ENCODE data around the gene MAGEH1. TPM values are rescaled to one million over a fixed set of nuclear protein-coding genes. Genes with fewer than 3 reads are reported as not detected.
"Not testable (repeated sequence)": the region's sequence is repeated elsewhere in the genome, so short reads cannot be mapped to it uniquely, and the experiment has no call there.

MAGEH1 gene
- 16.4 and 24.1 TPM in 2 replicates for total RNA-seq (2014; rRNA removed; shearing (Covaris generic); ENCODE audit: low replicate concordance)

DNA sequence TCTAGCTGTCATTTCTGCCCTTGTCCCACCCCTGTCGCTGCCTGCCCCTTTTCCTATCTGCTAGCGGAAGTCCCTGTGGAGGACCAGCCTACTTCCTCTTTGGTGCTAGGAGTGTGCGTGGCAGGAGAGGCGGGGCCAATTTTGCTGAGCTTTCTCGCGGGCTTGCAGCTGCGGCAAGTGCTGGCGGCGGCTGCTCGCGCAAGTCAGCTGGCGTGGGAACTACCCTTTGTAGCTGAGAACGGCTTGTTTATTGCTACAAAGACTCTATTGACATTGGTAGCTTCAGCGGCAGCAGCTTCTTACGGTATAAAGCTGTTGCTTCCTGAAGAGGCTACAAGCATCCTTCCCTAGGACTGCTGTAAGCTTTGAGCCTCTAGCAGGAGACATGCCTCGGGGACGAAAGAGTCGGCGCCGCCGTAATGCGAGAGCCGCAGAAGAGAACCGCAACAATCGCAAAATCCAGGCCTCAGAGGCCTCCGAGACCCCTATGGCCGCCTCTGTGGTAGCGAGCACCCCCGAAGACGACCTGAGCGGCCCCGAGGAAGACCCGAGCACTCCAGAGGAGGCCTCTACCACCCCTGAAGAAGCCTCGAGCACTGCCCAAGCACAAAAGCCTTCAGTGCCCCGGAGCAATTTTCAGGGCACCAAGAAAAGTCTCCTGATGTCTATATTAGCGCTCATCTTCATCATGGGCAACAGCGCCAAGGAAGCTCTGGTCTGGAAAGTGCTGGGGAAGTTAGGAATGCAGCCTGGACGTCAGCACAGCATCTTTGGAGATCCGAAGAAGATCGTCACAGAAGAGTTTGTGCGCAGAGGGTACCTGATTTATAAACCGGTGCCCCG lies at the start of gene MAGEH1:
Gene MAGEH1, plus strand, starts transcription at position 138 of the 843 bp plus-strand sequence. Its CDS starts 248 bp downstream, at position 386.
- Histone ChIP-seq H3K4me2 (ENCODE audit: low read depth, low read length, poor library complexity, severe bottlenecking) (peak within 1 kb of the TSS; percentile 75), H3K4me3 (ENCODE audit: low read length) (peak within 1 kb of the TSS; percentile 71), H3K27ac (ENCODE audit: low read length) (peak within 1 kb of the TSS; percentile 46; the same call in 1 of the 2 replicates), H3K27me3 (ENCODE audit: low read length) (no peaks in the 10 kb centered on the region), H3K4me1 (ENCODE audit: low read length) (peaks cover 2% of the 10 kb centered on the region), H3K9ac (ENCODE audit: low read length) (peak within 1 kb of the TSS; percentile 76), H2AFZ (ENCODE audit: low read length) (peak within 1 kb of the TSS; percentile 48), H3K79me2 (ENCODE audit: low read length) (peaks cover 5% of the 10 kb centered on the region; the same call in 1 of the 2 replicates), H4K20me1 (ENCODE audit: insufficient read depth, low read depth, low read length) (no peaks in the 10 kb centered on the region), H3K9me3 (ENCODE audit: low read length) (no peaks in the 10 kb centered on the region), H3K9me2 (replicated peaks; ENCODE audit: insufficient read depth, low read length) (no peaks in the 10 kb centered on the region), H3K36me3 (ENCODE audit: insufficient read depth, low read length) (no peaks in the 10 kb centered on the region)
- DNase-seq = peak; percentile 93

DNA sequence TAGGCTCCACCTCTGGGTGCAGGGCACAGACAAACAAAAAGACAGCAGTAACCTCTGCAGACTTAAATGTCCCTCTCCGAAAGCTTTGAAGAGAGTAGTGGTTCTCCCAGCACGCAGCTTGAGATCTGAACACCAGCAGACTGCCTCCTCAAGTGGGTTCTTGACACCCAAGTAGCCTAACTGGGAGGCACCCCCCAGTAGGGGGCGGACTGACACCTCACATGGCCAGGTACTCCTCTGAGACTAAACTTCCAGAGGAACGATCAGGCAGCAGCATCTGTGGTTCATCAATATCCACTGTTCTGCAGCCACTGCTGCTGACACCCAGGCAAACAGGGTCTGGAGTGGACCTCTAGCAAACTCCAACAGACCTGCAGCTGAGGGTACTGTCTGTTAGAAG lies 24.8 kb upstream of the MAGEH1 start:
- not testable (repeated sequence) for H3K79me2 ChIP-seq (ENCODE audit: low read length); H3K9me2 ChIP-seq (replicated peaks; ENCODE audit: insufficient read depth, low read length); H4K20me1 ChIP-seq (ENCODE audit: insufficient read depth, low read depth, low read length); H3K4me3 ChIP-seq (ENCODE audit: low read length); H3K4me2 ChIP-seq (ENCODE audit: low read depth, low read length, poor library complexity, severe bottlenecking); H3K4me1 ChIP-seq (ENCODE audit: low read length); H3K9me3 ChIP-seq (ENCODE audit: low read length); H3K36me3 ChIP-seq (ENCODE audit: insufficient read depth, low read length); H3K27me3 ChIP-seq (ENCODE audit: low read length); DNase-seq; H2AFZ ChIP-seq (ENCODE audit: low read length); H3K27ac ChIP-seq (ENCODE audit: low read length); H3K9ac ChIP-seq (ENCODE audit: low read length)

DNA sequence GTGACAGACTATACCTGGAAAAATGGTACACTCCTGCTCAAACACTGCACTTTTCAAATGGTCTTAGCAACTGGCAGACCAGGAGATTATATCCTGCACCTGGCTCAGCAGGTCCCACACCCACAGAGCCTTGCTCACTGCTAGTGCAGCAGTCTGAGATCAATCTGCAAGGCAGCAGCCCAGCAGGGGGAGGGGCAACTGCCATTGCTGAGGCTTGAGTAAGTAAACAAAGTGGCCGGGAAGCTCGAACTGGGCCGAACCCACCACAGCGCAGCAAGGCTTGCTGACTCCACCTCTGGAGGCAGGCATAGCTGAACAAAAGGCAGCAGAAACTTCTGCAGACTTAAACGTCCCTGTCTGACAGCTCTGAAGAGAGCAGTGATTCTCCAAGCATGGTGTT lies 8.5 kb upstream of the MAGEH1 start:
- H3K4me1 ChIP-seq (ENCODE audit: low read length); H3K9me2 ChIP-seq (replicated peaks; ENCODE audit: insufficient read depth, low read length); H3K36me3 ChIP-seq (ENCODE audit: insufficient read depth, low read length); H2AFZ ChIP-seq (ENCODE audit: low read length); H3K79me2 ChIP-seq (ENCODE audit: low read length); DNase-seq; H3K9me3 ChIP-seq (ENCODE audit: low read length); H3K9ac ChIP-seq (ENCODE audit: low read length); H3K27ac ChIP-seq (ENCODE audit: low read length); H3K4me2 ChIP-seq (ENCODE audit: low read depth, low read length, poor library complexity, severe bottlenecking); H3K27me3 ChIP-seq (ENCODE audit: low read length); H3K4me3 ChIP-seq (ENCODE audit: low read length); H4K20me1 ChIP-seq (ENCODE audit: insufficient read depth, low read depth, low read length): not testable (repeated sequence)

DNA sequence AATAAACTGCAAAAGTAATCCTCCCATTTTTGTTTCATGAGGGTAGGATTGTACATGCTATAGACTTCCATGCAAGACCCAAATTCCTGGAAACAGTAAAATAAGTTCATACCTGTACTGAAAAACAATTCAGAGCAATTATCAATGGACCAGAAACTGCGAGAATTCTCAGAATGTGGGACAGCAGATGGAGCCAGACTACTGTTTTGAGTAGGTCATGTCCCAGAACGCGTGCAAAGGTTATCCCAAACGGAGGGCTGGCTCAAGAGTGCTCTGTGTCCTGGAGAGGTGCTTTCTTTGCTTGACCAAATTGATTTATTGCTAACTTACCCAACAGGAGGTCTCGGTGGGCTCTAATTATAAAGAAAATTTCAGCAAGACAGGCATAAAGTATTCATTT lies 1.7 kb upstream of the MAGEH1 start:
- no peaks in the 10 kb centered on the region for H3K36me3 ChIP-seq (ENCODE audit: insufficient read depth, low read length)

DNA sequence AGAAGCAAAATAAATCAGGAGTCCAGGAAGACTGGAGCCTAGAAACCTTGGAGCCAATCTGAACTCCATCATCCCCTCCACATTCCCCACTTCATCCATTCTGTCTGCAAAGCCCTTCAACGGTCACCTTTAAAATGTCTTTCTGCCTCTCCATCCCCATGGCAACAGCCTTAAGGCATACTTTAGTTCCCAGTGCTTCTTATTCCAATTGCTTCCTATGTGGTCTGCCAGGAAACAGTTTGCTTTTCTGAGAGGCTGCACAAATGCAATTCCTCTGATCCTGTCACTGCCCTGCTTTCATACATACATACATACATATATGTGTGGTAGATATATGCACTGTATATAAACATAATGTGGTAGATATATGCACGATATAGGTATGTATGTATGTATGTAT lies 786 bp upstream of the MAGEH1 start:
- no peak for DNase-seq
- H4K20me1 ChIP-seq (ENCODE audit: insufficient read depth, low read depth, low read length) = no peaks in the 10 kb centered on the region
- no peaks in the 10 kb centered on the region for H3K9me2 ChIP-seq (replicated peaks; ENCODE audit: insufficient read depth, low read length)
- H3K36me3 ChIP-seq (ENCODE audit: insufficient read depth, low read length) = no peaks in the 10 kb centered on the region
- peak overlapping the region; percentile 71 for H3K4me3 ChIP-seq (ENCODE audit: low read length)
- peak overlapping the region; percentile 76 for H3K9ac ChIP-seq (ENCODE audit: low read length)
- peak overlapping the region; percentile 75 for H3K4me2 ChIP-seq (ENCODE audit: low read depth, low read length, poor library complexity, severe bottlenecking)
- no peak overlapping the region for H2AFZ ChIP-seq (ENCODE audit: low read length)
- no peaks in the 10 kb centered on the region for H3K9me3 ChIP-seq (ENCODE audit: low read length)
- no peaks in the 10 kb centered on the region for H3K27me3 ChIP-seq (ENCODE audit: low read length)
- no peak overlapping the region for H3K27ac ChIP-seq (ENCODE audit: low read length)
- peaks cover 2% of the 10 kb centered on the region for H3K4me1 ChIP-seq (ENCODE audit: low read length)
- peaks cover 5% of the 10 kb centered on the region; the same call in 1 of the 2 replicates for H3K79me2 ChIP-seq (ENCODE audit: low read length)

More for the DNA sequence above, 1.7 kb upstream of the MAGEH1 start:
- no peak overlapping the region for H3K27ac ChIP-seq (ENCODE audit: low read length)
- no peaks in the 10 kb centered on the region for H4K20me1 ChIP-seq (ENCODE audit: insufficient read depth, low read depth, low read length)
- DNase-seq = no peak
- H3K4me2 ChIP-seq (ENCODE audit: low read depth, low read length, poor library complexity, severe bottlenecking) = no peak overlapping the region
- no peaks in the 10 kb centered on the region for H3K27me3 ChIP-seq (ENCODE audit: low read length)
- H3K9ac ChIP-seq (ENCODE audit: low read length) = no peak overlapping the region
- no peak overlapping the region for H3K4me3 ChIP-seq (ENCODE audit: low read length)
- H2AFZ ChIP-seq (ENCODE audit: low read length) = no peak overlapping the region
- peaks cover 2% of the 10 kb centered on the region for H3K4me1 ChIP-seq (ENCODE audit: low read length)
- H3K9me2 ChIP-seq (replicated peaks; ENCODE audit: insufficient read depth, low read length) = no peaks in the 10 kb centered on the region
- peaks cover 5% of the 10 kb centered on the region; the same call in 1 of the 2 replicates for H3K79me2 ChIP-seq (ENCODE audit: low read length)
- H3K9me3 ChIP-seq (ENCODE audit: low read length) = no peaks in the 10 kb centered on the region

GRCh38 chrX:55451626-55451989 lies 319 bp upstream of the MAGEH1 start:
- no peaks in the 10 kb centered on the region for H3K36me3 ChIP-seq (ENCODE audit: insufficient read depth, low read length)
- no peaks in the 10 kb centered on the region for H3K27me3 ChIP-seq (ENCODE audit: low read length)
- peak overlapping the region; percentile 40; the same call in 1 of the 2 replicates for H2AFZ ChIP-seq (ENCODE audit: low read length)
- peak overlapping the region; percentile 71 for H3K4me3 ChIP-seq (ENCODE audit: low read length)
- peak overlapping the region; percentile 76 for H3K9ac ChIP-seq (ENCODE audit: low read length)
- H3K27ac ChIP-seq (ENCODE audit: low read length) = no peak overlapping the region
- H3K9me3 ChIP-seq (ENCODE audit: low read length) = no peaks in the 10 kb centered on the region
- no peak for DNase-seq
- no peaks in the 10 kb centered on the region for H3K9me2 ChIP-seq (replicated peaks; ENCODE audit: insufficient read depth, low read length)
- peaks cover 2% of the 10 kb centered on the region for H3K4me1 ChIP-seq (ENCODE audit: low read length)
- no peaks in the 10 kb centered on the region for H4K20me1 ChIP-seq (ENCODE audit: insufficient read depth, low read depth, low read length)
- H3K4me2 ChIP-seq (ENCODE audit: low read depth, low read length, poor library complexity, severe bottlenecking) = peak overlapping the region; percentile 75
- H3K79me2 ChIP-seq (ENCODE audit: low read length) = peaks cover 5% of the 10 kb centered on the region; the same call in 1 of the 2 replicates

GRCh38 chrX:55452833-55453124 lies 852 bp downstream of the MAGEH1 start:
- peaks cover 2% of the 10 kb centered on the region for H3K4me1 ChIP-seq (ENCODE audit: low read length)
- peak overlapping the region; percentile 71 for H3K4me3 ChIP-seq (ENCODE audit: low read length)
- peak overlapping the region; percentile 76 for H3K9ac ChIP-seq (ENCODE audit: low read length)
- no peaks in the 10 kb centered on the region for H3K9me2 ChIP-seq (replicated peaks; ENCODE audit: insufficient read depth, low read length)
- H3K4me2 ChIP-seq (ENCODE audit: low read depth, low read length, poor library complexity, severe bottlenecking) = peak overlapping the region; percentile 75
- H4K20me1 ChIP-seq (ENCODE audit: insufficient read depth, low read depth, low read length) = no peaks in the 10 kb centered on the region
- peaks cover 5% of the 10 kb centered on the region; the same call in 1 of the 2 replicates for H3K79me2 ChIP-seq (ENCODE audit: low read length)
- DNase-seq = peak; percentile 51
- no peaks in the 10 kb centered on the region for H3K27me3 ChIP-seq (ENCODE audit: low read length)
- H2AFZ ChIP-seq (ENCODE audit: low read length) = no peak overlapping the region; the same call in 1 of the 2 replicates
- 0 out of 2 replicates have a peak overlapping the region, but pooled peaks have one; percentile 46 for H3K27ac ChIP-seq (ENCODE audit: low read length)
- H3K36me3 ChIP-seq (ENCODE audit: insufficient read depth, low read length) = no peaks in the 10 kb centered on the region
- H3K9me3 ChIP-seq (ENCODE audit: low read length) = no peaks in the 10 kb centered on the region

DNA sequence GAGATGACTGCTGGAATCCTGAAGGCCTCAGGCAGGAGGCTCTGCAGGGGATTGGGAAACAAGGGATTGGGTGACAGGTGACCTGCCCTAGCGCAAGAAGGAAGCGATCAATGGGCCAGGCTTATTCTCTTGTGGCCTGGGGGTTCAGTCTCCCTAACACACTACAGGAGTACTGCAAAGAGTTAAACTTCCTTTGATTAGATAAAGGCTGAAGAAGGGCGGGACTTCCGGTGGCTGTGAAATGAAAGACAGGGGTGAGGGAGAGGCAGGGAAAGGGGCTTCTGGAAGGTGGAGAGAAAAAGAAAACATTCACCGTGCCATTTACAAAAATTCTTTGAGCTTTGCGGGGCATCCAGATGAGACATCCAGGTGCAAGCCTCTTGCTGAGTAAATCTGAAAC lies 3.8 kb downstream of the MAGEH1 start:
- H3K9ac ChIP-seq (ENCODE audit: low read length); H3K79me2 ChIP-seq (ENCODE audit: low read length); H3K27ac ChIP-seq (ENCODE audit: low read length); DNase-seq; H3K36me3 ChIP-seq (ENCODE audit: insufficient read depth, low read length); H3K4me1 ChIP-seq (ENCODE audit: low read length); H3K4me2 ChIP-seq (ENCODE audit: low read depth, low read length, poor library complexity, severe bottlenecking); H2AFZ ChIP-seq (ENCODE audit: low read length); H4K20me1 ChIP-seq (ENCODE audit: insufficient read depth, low read depth, low read length); H3K4me3 ChIP-seq (ENCODE audit: low read length); H3K9me3 ChIP-seq (ENCODE audit: low read length); H3K9me2 ChIP-seq (replicated peaks; ENCODE audit: insufficient read depth, low read length); H3K27me3 ChIP-seq (ENCODE audit: low read length): not testable (repeated sequence)
